ENCODE measurements around the gene GPR62.

Gene GPR62

GRCh38 chr3:51954105-51954504 lies 1.1 kb upstream of the GPR62 start:
- Histone ChIP-seq H3K4me2 (ENCODE audit: low read depth, low read length, poor library complexity, severe bottlenecking) (no peak overlapping the region), H3K4me3 (ENCODE audit: low read length, poor library complexity, severe bottlenecking) (no peak overlapping the region), H3K79me2 (ENCODE audit: insufficient read depth, low read length) (no peaks in the 10 kb centered on the region), H3K9me2 (replicated peaks; ENCODE audit: low read depth, low read length) (no peaks in the 10 kb centered on the region), H3K4me1 (ENCODE audit: insufficient read depth, low read length, poor library complexity, severe bottlenecking) (no peaks in the 10 kb centered on the region), H2AFZ (ENCODE audit: low read length) (no peak overlapping the region), H3F3A (ENCODE audit: low read depth) (no peaks in the 10 kb centered on the region), H3K9ac (ENCODE audit: low read depth, low read length, poor library complexity, severe bottlenecking) (no peak overlapping the region), H3K36me3 (ENCODE audit: insufficient read depth, low read length) (no peaks in the 10 kb centered on the region), H3K27me3 (ENCODE audit: insufficient read depth, low read length, poor library complexity, severe bottlenecking) (no peaks in the 10 kb centered on the region), H3K9me3 (ENCODE audit: insufficient read depth, low read depth, low read length) (no peaks in the 10 kb centered on the region), H4K20me1 (ENCODE audit: insufficient read depth, low read length, poor library complexity, severe bottlenecking) (no peaks in the 10 kb centered on the region)
- TF ChIP-seq, protein P1, sequence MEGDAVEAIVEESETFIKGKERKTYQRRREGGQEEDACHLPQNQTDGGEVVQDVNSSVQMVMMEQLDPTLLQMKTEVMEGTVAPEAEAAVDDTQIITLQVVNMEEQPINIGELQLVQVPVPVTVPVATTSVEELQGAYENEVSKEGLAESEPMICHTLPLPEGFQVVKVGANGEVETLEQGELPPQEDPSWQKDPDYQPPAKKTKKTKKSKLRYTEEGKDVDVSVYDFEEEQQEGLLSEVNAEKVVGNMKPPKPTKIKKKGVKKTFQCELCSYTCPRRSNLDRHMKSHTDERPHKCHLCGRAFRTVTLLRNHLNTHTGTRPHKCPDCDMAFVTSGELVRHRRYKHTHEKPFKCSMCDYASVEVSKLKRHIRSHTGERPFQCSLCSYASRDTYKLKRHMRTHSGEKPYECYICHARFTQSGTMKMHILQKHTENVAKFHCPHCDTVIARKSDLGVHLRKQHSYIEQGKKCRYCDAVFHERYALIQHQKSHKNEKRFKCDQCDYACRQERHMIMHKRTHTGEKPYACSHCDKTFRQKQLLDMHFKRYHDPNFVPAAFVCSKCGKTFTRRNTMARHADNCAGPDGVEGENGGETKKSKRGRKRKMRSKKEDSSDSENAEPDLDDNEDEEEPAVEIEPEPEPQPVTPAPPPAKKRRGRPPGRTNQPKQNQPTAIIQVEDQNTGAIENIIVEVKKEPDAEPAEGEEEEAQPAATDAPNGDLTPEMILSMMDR (conservative IDR thresholded peaks at IDR 0.05; ENCODE audit: low read length) = no peak
- no peak for TF ChIP-seq EZH2phosphoT487 (IDR thresholded peaks at IDR 0.05; ENCODE audit: borderline replicate concordance)

DNA sequence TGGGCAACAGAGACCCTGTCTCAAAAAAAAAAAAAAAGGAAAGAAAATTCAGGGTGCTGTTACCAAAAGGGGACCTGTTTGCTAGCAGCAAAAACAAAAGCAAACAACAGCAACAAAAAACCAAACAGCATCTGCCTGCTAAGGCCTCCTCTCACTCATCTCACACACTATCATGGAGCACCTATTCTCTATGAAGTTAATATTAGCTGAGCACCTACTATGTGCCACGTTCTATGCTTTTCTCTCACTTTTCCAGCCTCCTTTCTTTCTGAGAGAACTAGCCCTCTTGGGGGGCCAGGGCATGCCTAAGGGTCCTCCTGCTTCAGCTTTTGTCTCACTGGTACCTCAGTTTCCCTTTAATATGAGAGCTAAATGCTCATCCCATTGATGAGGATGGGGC lies 468 bp upstream of the GPR62 start:
- Histone ChIP-seq H3K36me3 (ENCODE audit: insufficient read depth, low read length) (no peaks in the 10 kb centered on the region), H3K4me3 (ENCODE audit: low read length, poor library complexity, severe bottlenecking) (no peak overlapping the region), H3K4me2 (ENCODE audit: low read depth, low read length, poor library complexity, severe bottlenecking) (no peak overlapping the region), H3K9me3 (ENCODE audit: insufficient read depth, low read depth, low read length) (no peaks in the 10 kb centered on the region), H3K79me2 (ENCODE audit: insufficient read depth, low read length) (no peaks in the 10 kb centered on the region), H3K9me2 (replicated peaks; ENCODE audit: low read depth, low read length) (no peaks in the 10 kb centered on the region), H4K20me1 (ENCODE audit: insufficient read depth, low read length, poor library complexity, severe bottlenecking) (no peaks in the 10 kb centered on the region), H3K27me3 (ENCODE audit: insufficient read depth, low read length, poor library complexity, severe bottlenecking) (no peaks in the 10 kb centered on the region), H3K4me1 (ENCODE audit: insufficient read depth, low read length, poor library complexity, severe bottlenecking) (no peaks in the 10 kb centered on the region), H3F3A (ENCODE audit: low read depth) (no peaks in the 10 kb centered on the region), H3K9ac (ENCODE audit: low read depth, low read length, poor library complexity, severe bottlenecking) (no peak overlapping the region), H2AFZ (ENCODE audit: low read length) (no peak overlapping the region)
- TF ChIP-seq, protein P1 (conservative IDR thresholded peaks at IDR 0.05; ENCODE audit: low read length) = no peak
- no peak for TF ChIP-seq EZH2phosphoT487 (IDR thresholded peaks at IDR 0.05; ENCODE audit: borderline replicate concordance)

DNA sequence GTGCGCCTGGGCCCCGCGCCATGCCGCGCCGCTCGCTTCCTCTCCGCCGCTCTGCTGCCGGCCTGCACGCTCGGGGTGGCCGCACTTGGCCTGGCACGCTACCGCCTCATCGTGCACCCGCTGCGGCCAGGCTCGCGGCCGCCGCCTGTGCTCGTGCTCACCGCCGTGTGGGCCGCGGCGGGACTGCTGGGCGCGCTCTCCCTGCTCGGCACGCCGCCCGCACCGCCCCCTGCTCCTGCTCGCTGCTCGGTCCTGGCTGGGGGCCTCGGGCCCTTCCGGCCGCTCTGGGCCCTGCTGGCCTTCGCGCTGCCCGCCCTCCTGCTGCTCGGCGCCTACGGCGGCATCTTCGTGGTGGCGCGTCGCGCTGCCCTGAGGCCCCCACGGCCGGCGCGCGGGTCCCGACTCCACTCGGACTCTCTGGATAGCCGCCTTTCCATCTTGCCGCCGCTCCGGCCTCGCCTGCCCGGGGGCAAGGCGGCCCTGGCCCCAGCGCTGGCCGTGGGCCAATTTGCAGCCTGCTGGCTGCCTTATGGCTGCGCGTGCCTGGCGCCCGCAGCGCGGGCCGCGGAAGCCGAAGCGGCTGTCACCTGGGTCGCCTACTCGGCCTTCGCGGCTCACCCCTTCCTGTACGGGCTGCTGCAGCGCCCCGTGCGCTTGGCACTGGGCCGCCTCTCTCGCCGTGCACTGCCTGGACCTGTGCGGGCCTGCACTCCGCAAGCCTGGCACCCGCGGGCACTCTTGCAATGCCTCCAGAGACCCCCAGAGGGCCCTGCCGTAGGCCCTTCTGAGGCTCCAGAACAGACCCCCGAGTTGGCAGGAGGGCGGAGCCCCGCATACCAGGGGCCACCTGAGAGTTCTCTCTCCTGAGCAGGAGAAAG lies 951 bp downstream of the GPR62 start:
- Histone ChIP-seq H3K4me2 (ENCODE audit: low read depth, low read length, poor library complexity, severe bottlenecking) (no peak overlapping the region), H3K27me3 (ENCODE audit: insufficient read depth, low read length, poor library complexity, severe bottlenecking) (no peaks in the 10 kb centered on the region), H3K36me3 (ENCODE audit: insufficient read depth, low read length) (no peaks in the 10 kb centered on the region), H3K79me2 (ENCODE audit: insufficient read depth, low read length) (no peaks in the 10 kb centered on the region), H3F3A (ENCODE audit: low read depth) (no peaks in the 10 kb centered on the region), H3K4me1 (ENCODE audit: insufficient read depth, low read length, poor library complexity, severe bottlenecking) (no peaks in the 10 kb centered on the region), H3K9ac (ENCODE audit: low read depth, low read length, poor library complexity, severe bottlenecking) (no peak overlapping the region), H3K9me3 (ENCODE audit: insufficient read depth, low read depth, low read length) (no peaks in the 10 kb centered on the region), H3K4me3 (ENCODE audit: low read length, poor library complexity, severe bottlenecking) (no peak overlapping the region), H4K20me1 (ENCODE audit: insufficient read depth, low read length, poor library complexity, severe bottlenecking) (no peaks in the 10 kb centered on the region), H3K9me2 (replicated peaks; ENCODE audit: low read depth, low read length) (no peaks in the 10 kb centered on the region), H2AFZ (ENCODE audit: low read length) (no peak overlapping the region)
- TF ChIP-seq, protein P1 (conservative IDR thresholded peaks at IDR 0.05; ENCODE audit: low read length) = no peak; the same call in 1 of the 2 replicates

All from Loucy (cell line).